Erythroblast (primary cell): Measurements from ENCODE around the gene MAP2K1.
"Not testable (repeated sequence)": the region's sequence is repeated elsewhere in the genome, so short reads cannot be mapped to it uniquely, and the experiment has no call there.

Source experiments
- GATA1 ChIP-seq: IDR thresholded peaks from 2 replicates; pipeline ENCODE4 v1.6.1; 2011; ENCODE audit warnings: low read depth, mild to moderate bottlenecking, control low read depth, low read length, moderate library complexity
- POLR2A ChIP-seq: IDR thresholded peaks from 2 replicates; pipeline ENCODE4 v1.6.1; 2011; ENCODE audit warnings: mild to moderate bottlenecking, low read length

GRCh38 chr15:66381376-66381775 lies 5.3 kb upstream of the MAP2K1 start:
- TF ChIP-seq GATA1, POLR2A: not testable (repeated sequence)
